H1 (cell line): ENCODE measurements around the gene LRRC4C. TPM values are rescaled to one million over a fixed set of nuclear protein-coding genes. Genes with fewer than 3 reads are reported as not detected.

Source experiments
- CTCF ChIA-PET: fragments of 300-600 bp; sonication (Branson Sonifier 250); formaldehyde crosslinking; loops from one replicate; lab custom pipeline; 2021; ENCODE audit not compliant: partially characterized antibody; lab: Charles Lee
- POLR2A ChIA-PET: fragments of 300-600 bp; sonication (Branson Sonifier 250); formaldehyde crosslinking; loops from one replicate; lab custom pipeline; 2021; ENCODE audit warnings: inconsistent platforms; ENCODE audit not compliant: partially characterized antibody; lab: Charles Lee
- DNase-seq, 2 experiments: peaks; one replicate each; pipeline versions ENCODE4 v3.0.0 to v3.0.0-alpha.2; 2010 to 2022; ENCODE audit warnings: low spot score in 2 of 2, low read depth in 1 of 2, mixed read lengths in 1 of 2
- FAIRE-seq: peaks from 2 replicates; lab custom pipeline; 2011; peaks lifted over from hg19 to GRCh38; lab: Jason Lieb, UNC
- H2AFZ ChIP-seq: 2 replicates; pipeline ENCODE4 v1.8.1; 2012; ENCODE audit warnings: low read length, inconsistent platforms
- H2AK5ac ChIP-seq: 2 replicates; pipeline ENCODE4 v1.6.1; 2013; ENCODE audit warnings: low read depth, low read length
- H2BK120ac ChIP-seq: replicated peaks from 2 replicates; pipeline ENCODE3; 2013; ENCODE audit warnings: low read depth, low read length, inconsistent platforms
- H2BK12ac ChIP-seq: 2 replicates; pipeline ENCODE4 v1.6.1; 2013; ENCODE audit warnings: low read depth, low read length
- H2BK15ac ChIP-seq: 2 replicates; pipeline ENCODE4 v1.6.1; 2013; ENCODE audit warnings: low read length
- H2BK20ac ChIP-seq: 2 replicates; pipeline ENCODE4 v1.6.1; 2013; ENCODE audit warnings: low read length
- H2BK5ac ChIP-seq: 2 replicates; pipeline ENCODE4 v1.6.1; 2013; ENCODE audit warnings: low read depth, low read length
- H3K14ac ChIP-seq: 2 replicates; pipeline ENCODE4 v1.6.1; 2013; ENCODE audit warnings: inconsistent platforms; ENCODE audit not compliant: insufficient read length
- H3K18ac ChIP-seq: 2 replicates; pipeline ENCODE4 v1.6.1; 2013; ENCODE audit warnings: low read length; ENCODE audit errors: extremely low read depth
- H3K23ac ChIP-seq: 2 replicates; pipeline ENCODE4 v1.6.1; 2013; ENCODE audit warnings: inconsistent platforms; ENCODE audit not compliant: insufficient read length
- H3K23me2 ChIP-seq: 2 replicates; pipeline ENCODE4 v1.6.1; 2013; ENCODE audit warnings: low read depth, low read length
- H3K27ac ChIP-seq: 2 replicates; pipeline ENCODE4 v1.6.1; 2011; ENCODE audit warnings: low read depth, low read length, inconsistent platforms
- H3K27me3 ChIP-seq, 4 experiments: replicated peaks in 1 of 4; 1 replicate in 1 of 4; 2 replicates in 3 of 4; pipeline versions ENCODE4 v1.6.1 to v1.8.1; 2011 to 2013; ENCODE audit warnings: low read length in 3 of 4, mild to moderate bottlenecking in 3 of 4, inconsistent platforms in 2 of 4, mixed read lengths in 2 of 4, moderate library complexity in 1 of 4; ENCODE audit not compliant: control insufficient read depth in 3 of 4, insufficient read depth in 3 of 4; ENCODE audit errors: extremely low read depth in 1 of 4
- H3K36me3 ChIP-seq, 4 experiments: 2 replicates each; pipeline versions ENCODE4 v1.6.1 to v1.8.1; 2011 to 2013; ENCODE audit warnings: mild to moderate bottlenecking in 4 of 4, low read length in 3 of 4, moderate library complexity in 2 of 4, control low read depth in 1 of 4, inconsistent platforms in 1 of 4; ENCODE audit not compliant: insufficient read depth in 4 of 4, control insufficient read depth in 2 of 4
- H3K4ac ChIP-seq: replicated peaks from 2 replicates; pipeline ENCODE3; 2013; ENCODE audit warnings: low read length, low read depth, mixed read lengths, inconsistent platforms; ENCODE audit not compliant: insufficient read length
- H3K4me1 ChIP-seq, 4 experiments: replicated peaks in 1 of 4; 1 replicate in 1 of 4; 2 replicates in 3 of 4; pipeline versions ENCODE4 v1.6.1 to v1.8.1; 2011 to 2013; ENCODE audit warnings: low read length in 3 of 4, inconsistent platforms in 2 of 4, mixed read lengths in 1 of 4; ENCODE audit not compliant: insufficient read depth in 4 of 4, control insufficient read depth in 3 of 4
- H3K4me2 ChIP-seq, 2 experiments: 2 replicates each; pipeline versions ENCODE4 v1.6.1 to v1.8.1; 2011 to 2013; ENCODE audit warnings: low read depth in 2 of 2, low read length in 2 of 2, control low read depth in 1 of 2, inconsistent platforms in 1 of 2, mild to moderate bottlenecking in 1 of 2; ENCODE audit not compliant: insufficient read depth in 1 of 2
- H3K4me3 ChIP-seq, 4 experiments: fragments of 200-600, 300-600 bp in 1 of 4; sonication (generic), shearing (Covaris generic), sonication (Bioruptor Twin) in 1 of 4; 2 replicates each; pipeline versions ENCODE4 v1.5.1 to v1.8.1; 2011 to 2016; ENCODE audit warnings: low read length in 4 of 4, low read depth in 3 of 4, control low read depth in 2 of 4, inconsistent platforms in 2 of 4, mild to moderate bottlenecking in 2 of 4, mixed read lengths in 1 of 4, moderate library complexity in 1 of 4; ENCODE audit not compliant: insufficient read depth in 2 of 4; ENCODE audit errors: extremely low read depth in 1 of 4
- H3K56ac ChIP-seq: replicated peaks from 2 replicates; pipeline ENCODE3; 2013; ENCODE audit warnings: low read depth, mild to moderate bottlenecking, mixed read lengths, low read length, inconsistent platforms; ENCODE audit not compliant: insufficient read length
- H3K79me1 ChIP-seq: 2 replicates; pipeline ENCODE4 v1.6.1; 2013; ENCODE audit warnings: low read depth, low read length, control low read depth
- H3K79me2 ChIP-seq, 2 experiments: 2 replicates each; pipeline versions ENCODE4 v1.6.1 to v1.8.1; 2012 to 2013; ENCODE audit warnings: low read length in 2 of 2, mild to moderate bottlenecking in 2 of 2, inconsistent platforms in 1 of 2; ENCODE audit not compliant: insufficient read depth in 2 of 2, control insufficient read depth in 1 of 2
- H3K9ac ChIP-seq, 4 experiments: replicated peaks in 1 of 4; 1 replicate in 1 of 4; 2 replicates in 3 of 4; pipeline versions ENCODE4 v1.6.1 to v1.8.1; 2011 to 2013; ENCODE audit warnings: low read depth in 3 of 4, low read length in 3 of 4, control low read depth in 2 of 4, mild to moderate bottlenecking in 2 of 4, moderate library complexity in 2 of 4, inconsistent platforms in 1 of 4; ENCODE audit errors: extremely low read depth in 1 of 4
- H3K9me3 ChIP-seq, 2 experiments: 2 replicates each; pipeline versions ENCODE4 v1.6.1 to v1.8.1; 2012 to 2013; ENCODE audit warnings: mild to moderate bottlenecking in 2 of 2, moderate library complexity in 2 of 2, control low read depth in 1 of 2, inconsistent platforms in 1 of 2, low read depth in 1 of 2, low read length in 1 of 2, mixed read lengths in 1 of 2; ENCODE audit not compliant: insufficient read depth in 2 of 2
- H4K20me1 ChIP-seq, 2 experiments: replicated peaks in 1 of 2; 2 replicates each; pipeline versions ENCODE3 to v1.8.1; 2011 to 2013; ENCODE audit warnings: inconsistent platforms in 2 of 2, low read length in 2 of 2, mild to moderate bottlenecking in 1 of 2; ENCODE audit not compliant: insufficient read depth in 2 of 2, control insufficient read depth in 1 of 2
- H4K5ac ChIP-seq: 2 replicates; pipeline ENCODE4 v1.6.1; 2013; ENCODE audit warnings: low read length, low read depth, mixed read lengths, inconsistent platforms; ENCODE audit not compliant: insufficient read length
- H4K8ac ChIP-seq: 2 replicates; pipeline ENCODE4 v1.8.0; 2013; ENCODE audit warnings: mild to moderate bottlenecking, moderate library complexity, low read length, inconsistent platforms; ENCODE audit not compliant: insufficient read depth; ENCODE audit errors: extremely low read depth
- H4K91ac ChIP-seq: replicated peaks from 2 replicates; pipeline ENCODE3; 2013; ENCODE audit warnings: low read length, mixed read lengths, inconsistent platforms; ENCODE audit not compliant: insufficient read length
- BRCA1 ChIP-seq: IDR thresholded peaks from 2 replicates; pipeline ENCODE4 v1.6.1; 2012; ENCODE audit warnings: low read depth, low read length, improper control_type of control experiment
- CBX8 ChIP-seq: fragments of 300-800, 300-1000 bp; sonication (generic); IDR thresholded peaks from 2 replicates; pipeline ENCODE4 v1.7.1; 2016; ENCODE audit warnings: low read depth, low read length, borderline replicate concordance
- EGR1 ChIP-seq: IDR thresholded peaks from 2 replicates; pipeline ENCODE4 v1.6.1; 2011; ENCODE audit warnings: low read depth, low read length, borderline replicate concordance
- EP300 ChIP-seq, 2 experiments: IDR thresholded peaks; 1 replicate in 1 of 2; 2 replicates in 1 of 2; pipeline ENCODE4 v1.6.1; 2011 to 2012; ENCODE audit warnings: low read depth in 2 of 2, low read length in 2 of 2, mild to moderate bottlenecking in 2 of 2, borderline replicate concordance in 1 of 2, inconsistent platforms in 1 of 2, moderate library complexity in 1 of 2
- EZH2 ChIP-seq: fragments of 200-600 bp; sonication (generic); IDR thresholded peaks from 2 replicates; pipeline ENCODE4 v1.7.1; 2012; ENCODE audit warnings: low read depth, mild to moderate bottlenecking, moderate library complexity, low read length, inconsistent platforms; ENCODE audit not compliant: severe bottlenecking
- GABPA ChIP-seq: IDR thresholded peaks from 2 replicates; pipeline ENCODE4 v1.6.1; 2011; ENCODE audit warnings: mild to moderate bottlenecking, low read length, moderate library complexity, borderline replicate concordance; ENCODE audit not compliant: insufficient read depth
- JUN ChIP-seq: IDR thresholded peaks from 2 replicates; pipeline ENCODE4 v1.6.1; 2011; ENCODE audit warnings: low read depth, mild to moderate bottlenecking, improper control_type of control experiment, low read length
- NANOG ChIP-seq: IDR thresholded peaks from 2 replicates; pipeline ENCODE4 v1.6.1; 2011; ENCODE audit warnings: low read length, low read depth, mild to moderate bottlenecking, inconsistent platforms; ENCODE audit not compliant: insufficient read depth, poor library complexity, severe bottlenecking
- NRF1 ChIP-seq: IDR thresholded peaks from 2 replicates; pipeline ENCODE4 v1.6.1; 2011; ENCODE audit warnings: mild to moderate bottlenecking, low read depth, low read length, improper control_type of control experiment
- PHF8 ChIP-seq: fragments of 200-600 bp; sonication (generic); conservative IDR thresholded peaks from 2 replicates; pipeline ENCODE4 v1.7.1; 2012; ENCODE audit warnings: low read depth, mild to moderate bottlenecking, inconsistent platforms, low read length, moderate library complexity
- POU5F1 ChIP-seq: IDR thresholded peaks from 2 replicates; pipeline ENCODE4 v1.6.1; 2011; ENCODE audit warnings: low read depth, mild to moderate bottlenecking, low read length, moderate library complexity
- SAP30 ChIP-seq: fragments of 300-600 bp; sonication (generic); IDR thresholded peaks from 2 replicates; pipeline ENCODE4 v1.7.1; 2012; ENCODE audit warnings: low read length, moderate library complexity, mild to moderate bottlenecking, inconsistent platforms; ENCODE audit not compliant: insufficient read depth, insufficient replicate concordance
- SIRT6 ChIP-seq: IDR thresholded peaks from one replicate; pipeline ENCODE4 v1.7.1; 2012; ENCODE audit warnings: low read length, inconsistent platforms
- SP1 ChIP-seq: IDR thresholded peaks from 2 replicates; pipeline ENCODE4 v1.6.1; 2011; ENCODE audit warnings: low read depth, low read length
- WGBS, 2 experiments: shearing (Covaris generic) in 1 of 2; methylation state at CpG; one replicate each; pipeline versions ENCODE4 v1.1.6 to v1.1.7; 2013 to 2015; ENCODE audit warnings: low lambda C conversion rate in 2 of 2, mixed read lengths in 2 of 2, inconsistent platforms in 1 of 2, low coverage in 1 of 2, missing lambda C conversion rate in 1 of 2; ENCODE audit not compliant: insufficient replicate concordance in 2 of 2, insufficient coverage in 1 of 2, insufficient read length in 1 of 2; ENCODE audit errors: extremely low coverage in 1 of 2, missing lambda C conversion rate in 1 of 2; 5-methylcytosine and 5-hydroxymethylcytosine counted together
- polyA plus RNA-seq, 7 experiments: library from polyadenylated mRNA; depleted of rRNA in 3 of 7; stranded (reverse) in 5 of 7; unstranded in 2 of 7; fragments of >200 nt in 5 of 7; fragments of 200-250 nt in 2 of 7; gene quantifications; 1 replicate in 5 of 7; 2 replicates in 1 of 7; 4 replicates in 1 of 7; pipeline versions ENCODE4 v1.2.1 to v1.2.3, GENCODE V29; 2011 to 2013; ENCODE audit warnings: missing spikeins in 2 of 7, mixed read lengths in 2 of 7
- total RNA-seq: library from RNA; stranded (reverse); fragmentation: NEBNext Ultra II Directional; extraction: Animal tissue kit (Norgen Biotek cat#: 25700); gene quantifications from 2 replicates; pipeline ENCODE4 v1.2.1, GENCODE V29; 2021

LRRC4C gene
- total and polyA plus RNA-seq, 2 of the 8 experiments (the other 6 are each of a cell fraction or from before 2014, with no cell fraction given): 0.23 to 2.2 TPM

DNA sequence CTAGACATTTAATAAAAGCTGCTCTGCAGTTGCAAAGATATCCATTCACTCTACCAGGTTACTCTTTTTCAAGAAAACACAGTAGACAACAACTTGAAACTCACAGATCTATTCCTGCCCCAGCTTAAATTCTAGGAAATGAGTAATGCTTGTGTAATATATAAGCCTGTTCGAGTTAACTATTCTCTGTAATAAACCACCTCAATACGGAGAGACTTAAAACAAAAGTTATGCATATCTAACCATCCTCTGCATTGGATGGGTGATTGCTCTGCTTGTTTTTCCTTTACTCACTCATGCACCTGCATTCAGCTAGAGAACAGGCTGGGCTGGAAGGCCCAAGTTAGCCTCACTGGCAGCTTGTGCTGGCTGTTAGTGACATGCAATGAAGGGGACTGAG, 13.3 kb downstream of the LRRC4C start:
- H3K23ac ChIP-seq: no peak overlapping the region
- 97% methylated on average over 2 of the region's 2 CpGs; no CpG with 5 or more reads in 1 of the 2 experiments for WGBS, 2 experiments
- H3K27ac ChIP-seq: no peak overlapping the region
- H3K79me2 ChIP-seq: no peaks in the 10 kb centered on the region
- no peak overlapping the region for H2AK5ac ChIP-seq
- no peak overlapping the region for H3K4me2 ChIP-seq
- no peak overlapping the region for H3K18ac ChIP-seq
- H3K9me3 ChIP-seq: no peaks in the 10 kb centered on the region
- POLR2A ChIA-PET: no interaction called here
- H3K27me3 ChIP-seq: no peaks in the 10 kb centered on the region
- 0 out of 7 replicates have a peak, but pooled peaks cover 0 to 3% (median 0%) of the 10 kb centered on the region in 4 experiments for H3K4me1 ChIP-seq
- H2AFZ ChIP-seq: no peak overlapping the region
- H4K20me1 ChIP-seq: no peaks in the 10 kb centered on the region
- no peaks in the 10 kb centered on the region for H3K36me3 ChIP-seq
- CTCF ChIA-PET: interaction anchor here (1.1 to 1.5 kb wide), 2 partner anchors 14 to 15 kb away, joined by 3 read pairs; no protein-coding TSS in a partner anchor
- no peak overlapping the region for H2BK120ac ChIP-seq
- no peak overlapping the region for H4K5ac ChIP-seq
- no peaks in the 10 kb centered on the region for H3K23me2 ChIP-seq
- H4K8ac ChIP-seq: no peak overlapping the region
- H2BK5ac ChIP-seq: no peak overlapping the region
- no peaks in the 10 kb centered on the region for H3K79me1 ChIP-seq
- H3K9ac ChIP-seq: no peak overlapping the region
- H3K4me3 ChIP-seq: no peak overlapping the region
- no peak overlapping the region for H2BK12ac ChIP-seq
- no peak overlapping the region for H2BK20ac ChIP-seq
- H4K91ac ChIP-seq: no peak overlapping the region
- H3K56ac ChIP-seq: no peak overlapping the region
- FAIRE-seq: no peak
- H3K14ac ChIP-seq: no peak overlapping the region
- no peak overlapping the region for H3K4ac ChIP-seq
- H2BK15ac ChIP-seq: no peak overlapping the region
- no peak for DNase-seq
- no peak for TF ChIP-seq EP300 (IDR thresholded peaks at IDR 0.05; ENCODE audit: borderline replicate concordance in 1 of 2, low read depth in 2 of 2, low read length in 2 of 2)
- TF ChIP-seq SP1: no peak
- no peak for TF ChIP-seq JUN
- TF ChIP-seq NRF1: no peak
- no peak for TF ChIP-seq CBX8
- TF ChIP-seq POU5F1: no peak
- TF ChIP-seq PHF8: no peak
- no peak for TF ChIP-seq BRCA1
- no peak for TF ChIP-seq EGR1
- TF ChIP-seq EZH2: no peak
- no peak for TF ChIP-seq SIRT6
- TF ChIP-seq GABPA: no peak
- no peak for TF ChIP-seq SAP30
- no peak for TF ChIP-seq NANOG
